HL-60/S4 treated with phorbol 12-myristate 13-acetate at 8.2 ng/mL for 4 days and 3 days (cell line): ENCODE measurements around the gene HMX3.

ENCODE experiments used
- in situ Hi-C: fragments of 300-500 bp; cut with MboI; formaldehyde crosslinking; loops from 2 replicates; pipeline ENCODE4 v1.15.0; 2022; ENCODE audit warnings: low sequenced_read_pairs

HMX3 gene

DNA sequence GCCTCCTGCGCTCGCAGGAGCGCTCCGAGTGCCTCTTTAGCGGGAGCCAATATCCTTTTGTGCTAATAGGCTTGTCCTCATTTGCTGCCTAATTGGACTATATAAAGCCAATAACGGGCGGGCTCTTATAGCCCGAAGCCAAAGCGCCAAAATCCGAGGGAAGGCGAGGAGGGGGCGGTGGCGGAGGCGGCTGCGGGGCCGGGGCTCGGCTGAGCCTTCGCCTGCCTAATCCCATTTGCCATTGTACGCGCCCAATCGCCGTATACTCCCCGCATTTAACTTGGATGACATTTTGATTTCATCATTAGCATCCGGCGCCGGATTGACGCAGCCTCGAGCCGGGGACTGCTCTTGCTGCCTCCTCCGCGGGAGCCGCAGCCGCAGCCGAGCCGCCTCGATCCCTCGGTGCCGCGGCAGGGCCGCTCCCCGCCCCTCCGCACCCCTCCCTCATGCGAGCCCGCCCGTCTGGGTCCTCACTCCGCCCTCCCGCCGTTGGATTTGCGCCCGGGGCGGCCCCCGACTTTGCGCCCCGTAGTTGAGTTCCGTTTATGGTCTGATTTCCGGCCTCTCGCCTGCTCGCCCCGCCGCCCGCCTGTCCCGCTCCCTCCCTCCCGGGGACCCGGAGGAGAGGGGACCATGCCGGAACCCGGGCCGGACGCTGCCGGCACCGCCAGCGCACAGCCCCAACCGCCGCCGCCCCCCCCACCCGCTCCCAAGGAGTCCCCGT, at the start of gene HMX3:
Gene HMX3, plus strand, starts transcription at position 556 of the 727 bp plus-strand sequence. Its CDS starts 81 bp downstream, at position 637.
- in situ Hi-C loops: loop anchor here (10.0 kb wide), 1 partner anchor 419 kb away; no protein-coding TSS in a partner anchor

DNA sequence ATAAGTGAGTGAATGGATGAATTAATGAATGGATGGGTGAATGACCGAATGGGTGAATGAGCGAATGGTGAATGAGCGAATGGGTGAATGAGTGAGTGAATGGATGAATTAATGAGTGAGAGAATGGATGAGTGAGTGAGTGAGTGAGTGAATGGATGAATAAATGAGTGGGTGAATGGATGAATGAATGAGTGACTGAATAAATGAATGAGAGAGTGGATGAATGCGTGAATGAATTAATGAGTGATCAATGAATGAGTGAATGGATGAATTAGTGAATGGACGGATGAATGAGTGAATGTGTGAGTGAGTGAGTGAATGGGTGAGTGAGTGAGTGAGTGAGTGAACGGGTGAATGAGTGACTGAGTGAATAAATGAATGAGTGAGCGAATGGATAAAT, 49.5 kb upstream of the HMX3 start:
- in situ Hi-C loops: no loop called here

DNA sequence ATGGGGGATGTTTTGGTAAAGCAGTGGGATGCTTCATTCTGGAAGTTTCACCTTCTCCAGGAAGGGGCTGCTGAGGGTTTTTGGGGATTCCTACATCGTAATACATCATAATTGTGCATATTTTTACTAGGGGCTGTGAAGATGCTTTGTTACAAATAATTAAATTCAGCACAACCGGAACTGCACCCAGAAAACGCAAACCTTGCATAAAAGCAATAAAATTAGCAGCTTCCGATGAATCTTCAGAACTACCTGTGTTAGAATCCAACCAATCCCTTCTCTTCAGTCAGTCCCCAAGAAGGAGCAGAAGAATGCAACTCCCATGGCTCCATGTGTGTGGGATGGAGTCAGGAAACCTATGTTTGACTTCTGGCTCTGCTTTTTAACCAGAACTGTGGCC, 48.4 kb upstream of the HMX3 start:
- in situ Hi-C loops: no loop called here

DNA sequence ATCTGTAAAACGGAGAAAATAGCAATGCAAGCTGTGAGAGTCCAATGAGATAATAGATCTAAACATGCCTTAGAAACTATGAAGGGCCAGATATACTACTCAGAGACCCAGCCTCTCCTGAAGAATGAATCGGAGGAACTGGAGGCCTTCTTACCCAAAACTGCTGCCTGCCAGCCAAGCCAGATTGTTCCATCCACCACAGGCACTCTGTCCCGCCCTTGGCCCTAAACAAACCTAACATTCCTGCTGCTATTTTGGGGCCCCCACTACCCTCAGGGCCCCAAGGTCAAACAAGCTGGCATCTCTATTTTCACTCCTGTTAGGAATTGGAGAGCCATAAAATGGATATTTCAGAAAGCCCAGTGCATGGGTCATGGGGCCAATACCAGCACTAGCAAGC, 48.0 kb upstream of the HMX3 start:
- in situ Hi-C loops: no loop called here

DNA sequence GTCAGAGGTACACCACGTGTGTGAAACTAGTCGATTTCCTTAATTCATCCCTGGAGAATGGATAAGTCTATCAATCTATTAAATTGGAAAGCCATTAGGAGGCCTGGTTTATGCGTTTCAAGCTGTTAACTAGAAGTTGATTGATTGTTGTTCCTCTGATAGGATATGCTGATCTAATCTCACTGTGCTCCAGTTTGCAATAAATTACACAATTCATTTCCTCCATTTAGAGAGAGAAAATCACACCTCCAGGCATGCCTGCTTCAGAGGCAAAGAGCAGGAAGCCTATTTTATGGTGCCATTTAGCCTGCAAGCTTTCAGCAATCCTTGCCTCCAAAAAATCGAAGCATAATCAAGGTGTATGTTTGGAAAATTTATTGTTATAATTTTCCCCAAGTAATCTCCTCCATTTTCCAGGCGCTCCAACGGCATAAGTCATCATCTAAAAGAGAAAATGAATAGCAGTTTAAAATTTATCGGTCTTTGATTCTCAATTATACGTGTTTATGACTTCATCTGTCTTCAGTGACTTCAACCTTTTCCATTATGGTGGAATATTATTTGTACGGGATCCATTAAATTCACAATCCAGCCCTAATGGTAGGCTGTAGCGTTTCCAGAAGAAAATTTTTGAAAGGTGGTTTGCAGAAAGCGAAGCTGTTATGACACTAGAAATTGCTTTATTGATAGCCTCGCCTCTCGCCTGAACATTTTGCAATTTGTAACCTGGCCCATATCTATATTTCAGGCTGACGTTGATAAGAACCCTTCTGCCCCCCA, 42.9 kb upstream of the HMX3 start:
- in situ Hi-C loops: no loop called here

DNA sequence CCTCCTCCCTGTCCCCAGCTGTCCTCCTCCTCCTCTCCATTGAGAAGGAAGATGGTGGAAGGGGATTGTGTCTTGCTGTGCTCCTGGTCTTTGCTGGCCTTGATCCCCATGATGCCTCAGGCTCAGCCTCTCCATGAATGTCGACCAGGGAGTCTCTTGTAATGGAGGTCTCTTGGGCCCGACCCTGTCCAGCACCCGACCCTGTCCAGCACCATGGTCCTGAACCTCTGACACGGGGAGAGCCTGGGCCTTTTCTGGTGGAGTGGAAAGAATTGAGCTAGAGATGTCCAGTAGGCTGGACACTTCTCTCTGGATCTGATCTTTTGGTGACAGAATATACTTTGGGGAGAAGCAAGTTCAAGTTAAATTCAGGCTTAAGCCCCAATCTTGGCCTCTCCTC, 42.3 kb upstream of the HMX3 start:
- in situ Hi-C loops: no loop called here

DNA sequence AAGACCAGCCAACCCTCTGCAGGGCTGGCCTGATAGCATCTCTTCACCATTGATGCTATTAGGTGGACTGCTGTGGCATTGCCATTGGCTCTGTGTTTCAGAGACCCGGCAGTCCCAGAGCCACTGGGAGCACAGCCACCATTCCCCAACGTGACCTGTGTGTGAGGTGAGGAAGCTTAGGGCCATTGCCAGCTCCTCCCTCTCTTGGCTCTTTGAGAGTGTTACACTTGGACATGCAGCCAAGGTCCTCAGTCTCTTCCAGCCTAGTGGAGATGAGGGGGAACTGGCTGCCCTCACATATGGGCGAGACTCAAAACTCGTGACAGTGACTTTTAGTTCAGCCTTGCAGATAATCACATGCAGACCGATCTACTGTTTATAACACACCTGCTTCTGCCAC, 39.3 kb upstream of the HMX3 start:
- in situ Hi-C loops: no loop called here

DNA sequence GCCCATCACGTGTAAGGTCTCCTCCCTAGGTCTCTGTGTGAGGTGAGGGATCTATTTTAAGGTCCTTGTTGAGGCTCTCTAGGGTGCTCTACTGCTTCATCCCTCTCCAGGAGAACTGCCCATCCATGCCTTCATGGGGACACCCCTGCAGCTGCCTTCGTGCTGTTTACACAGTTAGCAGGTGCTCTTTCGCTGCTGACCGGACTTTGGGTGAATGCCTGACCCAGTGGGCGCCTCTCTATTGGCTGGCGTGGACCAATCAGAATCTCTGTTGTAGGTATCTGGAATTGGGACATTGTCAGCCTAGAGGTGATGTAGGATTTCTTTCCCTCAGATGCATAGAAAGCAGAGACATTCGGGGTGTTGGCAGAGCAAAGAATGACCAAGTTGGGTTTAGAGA, 38.7 kb upstream of the HMX3 start:
- in situ Hi-C loops: no loop called here

DNA sequence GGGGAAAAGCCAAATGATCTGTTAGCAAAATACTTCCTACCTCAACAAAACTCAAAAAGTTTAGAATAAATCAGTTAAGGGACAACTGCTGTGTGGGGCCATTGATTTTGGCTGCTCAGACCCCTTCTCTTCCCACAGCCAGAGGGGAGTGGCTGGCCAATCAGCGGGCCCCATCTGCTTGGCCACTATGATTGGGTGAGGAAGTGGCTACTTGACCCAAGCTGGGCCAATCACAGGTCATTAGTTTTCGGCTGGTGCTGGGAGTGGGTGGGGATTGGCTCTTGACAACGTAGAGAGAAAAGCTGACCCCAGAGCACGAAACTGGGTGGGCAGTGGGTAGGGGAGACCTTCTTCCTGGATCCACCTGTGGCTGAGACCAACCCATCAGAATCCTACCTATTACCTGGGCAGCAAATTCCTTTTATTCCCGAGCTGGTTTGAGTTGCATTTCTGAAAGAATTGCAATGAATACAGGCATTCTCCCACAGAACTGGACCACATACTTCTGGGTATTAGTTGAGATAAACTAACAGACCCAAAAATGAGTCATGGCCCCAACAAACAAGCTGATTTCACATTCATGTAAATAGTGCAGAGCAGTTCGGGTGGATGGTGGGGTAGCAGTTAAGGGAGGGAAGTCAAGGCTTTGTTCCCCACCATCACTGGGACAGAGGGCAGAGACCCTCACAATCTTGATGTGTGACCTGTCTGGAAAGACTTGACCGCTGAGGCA, 35.6 kb upstream of the HMX3 start:
- in situ Hi-C loops: no loop called here

DNA sequence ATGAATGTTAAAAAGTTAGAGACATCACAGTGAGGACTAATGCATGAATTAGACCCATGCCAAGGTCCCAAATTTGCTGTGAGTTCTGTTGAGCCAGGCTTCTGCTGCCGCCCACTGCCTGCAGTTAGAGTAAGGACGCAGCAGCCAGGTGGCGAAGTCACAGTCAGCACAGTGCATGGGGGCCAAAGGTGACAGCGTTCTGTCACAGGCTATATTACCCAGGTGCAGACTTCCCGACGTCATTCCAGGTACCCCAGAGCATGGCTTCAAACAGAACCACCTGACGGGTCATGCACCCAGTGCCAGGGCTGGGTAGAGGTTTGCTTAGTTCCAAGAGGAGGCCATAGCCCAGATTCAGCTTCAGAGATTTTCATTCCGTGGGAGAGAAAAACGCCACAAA, 33.9 kb upstream of the HMX3 start:
- in situ Hi-C loops: no loop called here

DNA sequence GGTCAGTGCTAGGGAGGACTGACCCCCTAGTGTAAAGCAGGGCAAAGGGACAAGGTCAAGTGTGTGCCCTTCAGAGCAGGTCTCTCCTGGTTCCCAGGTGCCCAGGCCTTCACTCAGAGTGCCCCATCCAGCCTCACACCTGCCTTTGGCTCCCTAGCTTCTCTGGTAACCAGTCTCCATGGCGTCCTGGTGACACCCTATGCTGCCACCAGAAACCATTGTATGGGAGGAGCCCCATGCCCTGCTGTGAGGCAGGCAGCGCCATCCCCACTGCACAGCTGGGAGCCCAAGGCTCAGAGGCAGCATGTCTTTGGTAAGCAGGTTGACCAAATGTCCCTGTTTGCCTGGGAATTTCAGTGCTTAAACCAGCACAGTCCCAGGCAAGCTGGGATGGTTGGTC, 33.1 kb upstream of the HMX3 start:
- in situ Hi-C loops: no loop called here

DNA sequence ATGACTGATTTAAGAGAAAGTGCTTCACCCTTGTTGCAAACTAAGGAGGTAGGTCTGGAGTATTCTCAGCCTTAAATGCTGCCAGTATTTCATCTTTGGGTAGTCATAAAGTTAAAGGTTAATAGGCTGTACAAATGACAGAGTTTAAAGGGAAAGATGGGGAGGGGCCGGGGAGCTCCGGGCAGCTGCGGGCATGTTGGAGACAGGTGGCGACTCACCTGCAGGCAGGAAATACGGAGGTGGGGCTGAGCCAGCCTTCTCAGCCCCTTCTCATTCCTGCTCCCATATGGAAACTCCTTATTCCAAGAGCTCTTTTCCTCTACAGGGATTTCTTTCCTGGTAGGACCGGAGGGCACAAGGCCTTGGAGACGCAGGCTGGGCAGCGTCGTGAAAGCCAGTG, 31.8 kb upstream of the HMX3 start:
- in situ Hi-C loops: no loop called here

DNA sequence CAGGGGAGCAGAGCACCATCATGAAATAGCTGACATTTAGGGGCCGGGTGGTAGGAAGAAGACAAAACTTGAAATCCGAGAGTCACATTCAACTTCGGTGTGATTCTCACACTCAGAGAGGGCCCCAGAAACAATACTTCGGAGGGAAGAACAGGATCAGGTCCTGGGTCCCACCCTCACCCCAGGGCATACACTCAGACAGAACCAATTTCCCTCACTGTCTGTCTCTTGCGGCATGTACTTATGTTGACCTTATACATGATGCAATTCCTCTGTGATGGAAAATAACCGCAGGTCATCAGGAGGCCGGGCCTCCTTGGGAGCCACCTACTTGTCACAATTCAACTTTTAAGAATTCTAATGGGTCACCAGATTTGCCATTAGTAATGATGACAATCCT, 26.3 kb upstream of the HMX3 start:
- in situ Hi-C loops: no loop called here

DNA sequence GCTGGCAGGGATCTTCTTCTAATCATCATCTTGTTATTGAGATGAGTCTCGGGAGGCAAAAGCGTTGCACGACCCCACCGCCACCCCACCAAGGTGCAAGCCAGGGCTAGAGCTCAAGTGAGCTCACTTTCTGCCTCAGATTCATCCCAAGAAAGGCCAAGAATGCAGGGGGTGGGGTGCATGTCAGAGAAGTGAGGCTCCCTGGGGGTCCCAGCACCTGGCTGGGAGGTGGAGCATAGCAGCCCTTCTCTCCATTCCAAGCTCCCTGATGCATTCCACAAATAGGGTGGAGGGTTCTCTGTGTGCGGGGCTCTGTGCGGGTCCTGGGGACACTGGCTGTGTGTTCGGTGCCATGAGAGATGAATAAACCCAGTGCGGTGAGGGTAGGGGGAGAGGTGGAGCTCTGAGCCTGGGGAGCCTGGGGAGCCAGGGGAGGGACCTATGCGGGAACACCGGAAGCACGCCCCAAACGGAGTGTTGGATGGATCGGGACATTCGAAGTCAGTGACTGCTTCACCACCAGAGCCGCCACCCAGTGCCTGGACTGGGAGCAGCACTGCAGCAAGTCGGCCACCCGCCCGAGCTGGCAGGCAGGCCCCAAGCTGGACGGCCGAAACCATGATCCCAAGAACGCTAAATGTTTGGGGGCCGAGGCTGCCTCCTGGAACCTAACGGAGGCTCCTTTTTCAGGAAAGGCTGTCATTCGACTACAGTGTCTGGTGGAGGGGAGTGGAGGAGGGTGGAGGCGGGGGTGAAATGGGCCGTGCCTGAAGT, 17.9 kb upstream of the HMX3 start:
- in situ Hi-C loops: no loop called here

DNA sequence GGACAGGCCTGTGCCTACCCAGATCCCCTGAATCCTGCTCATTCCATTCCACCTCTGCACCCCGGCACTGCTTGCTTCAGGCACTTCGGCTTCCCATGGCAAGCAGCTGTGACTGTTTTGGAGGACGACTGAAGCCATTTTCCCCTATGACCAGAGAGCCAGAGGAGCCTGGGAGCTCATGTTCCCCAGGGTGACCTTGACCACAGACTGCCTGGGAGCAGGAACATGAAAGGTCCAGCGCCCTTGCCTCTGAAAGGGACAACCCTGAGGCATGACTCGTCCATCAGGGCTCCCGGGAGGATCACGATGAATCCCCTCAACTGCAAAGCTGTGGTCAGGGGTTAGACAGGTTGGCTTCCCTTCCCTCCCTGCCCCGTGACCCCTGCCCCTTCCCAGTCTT, 16.7 kb upstream of the HMX3 start:
- in situ Hi-C loops: no loop called here

DNA sequence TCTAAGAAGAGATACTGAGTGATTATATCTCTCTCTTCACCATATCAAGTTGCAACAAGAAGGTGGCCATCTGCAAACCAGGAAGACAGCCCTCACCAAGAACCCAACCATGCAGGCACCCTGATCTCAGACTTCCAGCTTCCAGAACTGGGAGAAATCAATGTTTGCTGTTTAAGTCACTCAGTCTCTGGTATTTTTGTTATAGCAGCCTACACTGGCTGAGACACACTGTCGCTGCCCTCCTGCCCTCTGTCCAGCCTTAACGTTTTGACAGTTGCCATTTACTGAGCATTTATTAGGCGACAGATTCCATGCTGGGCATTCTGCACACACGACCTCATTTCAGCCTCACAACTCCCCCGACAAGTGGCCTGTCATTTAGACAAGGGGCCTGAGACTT, 9.5 kb upstream of the HMX3 start:
- in situ Hi-C loops: no loop called here

DNA sequence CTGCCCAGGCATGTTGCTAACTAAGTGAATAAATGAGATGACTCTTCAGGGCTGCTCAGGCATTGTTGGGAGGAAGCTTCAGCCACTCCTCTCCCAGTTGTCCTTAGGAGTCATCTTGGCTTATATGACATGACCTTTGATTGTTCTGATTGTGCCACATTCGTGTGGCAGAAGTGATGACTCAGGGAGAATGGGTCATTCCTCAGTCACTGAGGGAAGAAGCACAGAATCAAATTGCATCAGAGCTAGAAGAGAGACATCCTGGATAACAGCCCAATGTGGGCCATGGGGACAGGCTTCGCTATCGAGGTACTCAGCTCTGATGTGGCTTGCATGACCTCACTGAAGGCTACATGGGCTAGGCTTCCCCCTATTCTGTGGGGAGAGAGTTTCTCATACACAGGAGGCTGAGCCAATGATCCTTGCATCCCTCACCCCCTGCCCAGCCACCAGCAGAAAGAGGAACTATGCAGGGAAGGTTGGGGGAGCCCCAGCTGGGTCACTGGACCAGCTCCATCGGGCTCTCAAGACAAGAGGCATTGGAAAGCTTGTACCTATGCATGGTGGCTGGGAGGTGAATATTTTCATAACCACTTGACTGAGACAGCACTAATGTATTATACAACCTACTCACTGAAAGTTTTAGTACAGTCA, 6.0 kb upstream of the HMX3 start:
- in situ Hi-C loops: loop anchor here (10.0 kb wide), 1 partner anchor 425 kb away; no protein-coding TSS in a partner anchor

DNA sequence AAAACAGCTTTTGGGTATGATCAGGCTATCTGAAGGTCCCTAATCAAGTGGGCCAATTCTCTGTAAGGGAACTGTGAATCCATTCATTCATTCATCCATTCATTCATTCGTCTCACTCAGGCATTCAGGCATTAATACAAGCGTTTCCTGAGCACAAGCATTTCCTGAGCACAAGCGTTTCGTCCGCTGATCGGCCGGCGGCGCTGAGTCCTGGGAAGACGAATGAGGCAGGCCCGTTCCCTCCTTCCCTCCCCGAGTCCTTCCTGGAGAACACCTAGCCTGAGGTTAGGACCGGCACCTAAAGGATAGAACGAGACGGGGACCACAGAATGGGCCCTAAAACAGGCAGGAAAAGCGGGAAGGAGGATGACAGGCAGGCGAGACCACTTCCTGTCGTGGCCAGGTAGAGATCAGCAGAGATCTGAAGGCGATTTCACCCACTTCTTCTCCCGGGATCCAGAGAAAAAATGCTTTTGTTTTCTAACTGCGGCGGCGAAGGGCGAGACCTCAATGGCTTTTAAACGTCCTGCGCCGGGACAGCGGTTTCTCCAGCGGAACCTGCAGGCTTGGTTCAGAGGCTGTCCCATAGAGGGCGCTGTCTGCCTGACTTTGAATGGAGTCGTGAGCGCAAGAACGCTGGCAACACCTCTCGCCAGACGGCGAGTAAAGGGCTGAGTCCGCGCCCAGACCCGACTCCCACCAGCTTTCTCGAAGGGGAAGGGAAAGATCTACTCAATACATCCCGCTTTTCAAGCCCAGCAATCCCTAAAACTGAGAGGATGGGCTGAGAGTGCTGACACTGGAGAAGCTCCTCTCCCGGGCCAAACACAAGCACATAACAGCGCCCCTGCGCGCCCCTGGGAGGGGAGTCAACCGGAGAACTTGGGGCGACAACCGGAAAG, 2.9 kb upstream of the HMX3 start:
- in situ Hi-C loops: loop anchor here (10.0 kb wide), 1 partner anchor 422 kb away; no protein-coding TSS in a partner anchor
